GM21529 (cell line): ENCODE data around the gene ZNF275.
"Not testable (repeated sequence)": the region's sequence is repeated elsewhere in the genome, so short reads cannot be mapped to it uniquely, and the experiment has no call there.

Source experiments
- ATAC-seq: cut with Tn5 transposase; IDR thresholded peaks from one replicate; pipeline ENCODE4 v1.9.1; 2021; ENCODE audit not compliant: unreplicated experiment

The ZNF275 gene

GRCh38 chrX:153386097-153386496 is 52.1 kb downstream of the ZNF275 start:
- ATAC-seq = no peak

- no peak for ATAC-seq
These were observed 53.4 kb downstream of the ZNF275 start for GRCh38 chrX:153387345-153387744.

GRCh38 chrX:153387987-153388721 is 54.2 kb downstream of the ZNF275 start:
- ATAC-seq = no peak

GRCh38 chrX:153388722-153389459 is 54.9 kb downstream of the ZNF275 start:
- ATAC-seq = no peak

DNA sequence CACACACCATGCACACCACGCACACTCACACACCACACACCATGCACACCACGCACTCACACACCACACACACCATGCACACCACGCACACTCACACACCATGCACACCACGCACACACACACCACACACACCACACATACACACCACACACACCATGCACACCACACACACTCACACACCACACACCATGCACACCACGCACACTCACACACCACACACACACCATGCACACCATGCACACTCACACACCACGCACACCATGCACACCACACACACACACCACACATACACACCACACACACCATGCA is 55.5 kb downstream of the ZNF275 start:
- not testable (repeated sequence) for ATAC-seq

- no peak for ATAC-seq
These were observed 58.8 kb downstream of the ZNF275 start for GRCh38 chrX:153392642-153393321.

- no peak for ATAC-seq
These were observed 60.7 kb downstream of the ZNF275 start for GRCh38 chrX:153394612-153395011.

GRCh38 chrX:153395613-153396319 is 61.8 kb downstream of the ZNF275 start:
- ATAC-seq = no peak

GRCh38 chrX:153396320-153397195 is 62.6 kb downstream of the ZNF275 start:
- ATAC-seq = no peak

- no peak for ATAC-seq
These were observed 63.5 kb downstream of the ZNF275 start for GRCh38 chrX:153397256-153397960.

GRCh38 chrX:153398275-153398960 is 64.5 kb downstream of the ZNF275 start:
- no peak for ATAC-seq

- ATAC-seq = peak; percentile 56
These were observed 66.5 kb downstream of the ZNF275 start for GRCh38 chrX:153400146-153401132.

GRCh38 chrX:153401133-153401764 is 67.3 kb downstream of the ZNF275 start, which contains the start of gene PNMA6E:
Gene PNMA6E (minus strand): TSS chrX:153401350. CDS start chrX:153398849, 2,501 bp downstream.
- ATAC-seq = no peak
